Measurements from ENCODE around the gene EREG.

EREG gene

GRCh38 chr4:74420863-74421262, 55.9 kb downstream of the EREG start:
- no peak for DNase-seq (ENCODE audit: low read depth)
- no peak overlapping the region for H3K4me3 ChIP-seq (ENCODE audit: low read length)
- TF ChIP-seq CTCF (conservative IDR thresholded peaks at IDR 0.05; ENCODE audit: low read length): no peak

- H3K4me3 ChIP-seq (ENCODE audit: low read length): no peak overlapping the region
- TF ChIP-seq CTCF (conservative IDR thresholded peaks at IDR 0.05; ENCODE audit: low read length): no peak
- DNase-seq (ENCODE audit: low read depth): peak; percentile 24
Observed at GRCh38 chr4:74423104-74423503, 58.2 kb downstream of the EREG start.

DNA sequence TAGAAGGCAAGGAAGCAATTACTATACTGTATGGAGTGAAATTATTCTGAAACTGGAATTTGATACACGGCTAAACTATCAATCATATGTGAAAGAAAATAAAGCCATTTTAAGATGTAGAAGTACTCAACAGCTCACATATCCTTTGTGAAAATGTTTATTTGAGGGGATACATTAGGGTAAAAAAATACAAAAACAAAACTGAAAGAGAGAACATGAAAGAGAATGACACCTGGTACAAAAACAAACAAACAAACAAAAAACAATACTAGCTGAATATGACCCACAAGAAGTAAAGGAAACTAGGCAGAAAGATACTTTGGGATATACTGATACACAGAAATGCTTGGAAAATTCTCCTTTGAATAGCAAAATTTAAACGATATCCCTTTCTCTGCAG, 59.2 kb downstream of the EREG start:
- no peak for TF ChIP-seq CTCF (conservative IDR thresholded peaks at IDR 0.05; ENCODE audit: low read length)
- DNase-seq (ENCODE audit: low read depth): no peak
- H3K4me3 ChIP-seq (ENCODE audit: low read length): no peak overlapping the region

DNA sequence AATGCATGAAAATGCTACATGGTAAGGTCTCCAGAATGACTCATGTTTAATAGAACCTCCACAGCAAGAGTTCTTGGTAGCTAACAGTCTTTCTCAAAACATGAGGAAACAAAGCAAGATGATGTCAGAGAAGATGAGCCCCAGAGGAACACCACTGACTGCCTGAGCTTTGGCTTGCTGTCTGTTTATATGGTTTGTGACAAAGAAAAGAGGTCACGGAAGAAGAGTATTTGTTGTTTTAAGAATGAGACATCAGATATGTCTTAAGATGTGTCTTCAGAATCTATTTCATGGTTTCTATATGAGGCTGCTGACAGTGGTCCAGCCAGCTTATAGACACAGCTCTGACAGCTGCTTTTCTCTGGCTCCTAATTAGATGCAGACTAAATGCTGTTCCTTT, 61.2 kb downstream of the EREG start:
- peak; percentile 32 for DNase-seq (ENCODE audit: low read depth)
- no peak for TF ChIP-seq CTCF (conservative IDR thresholded peaks at IDR 0.05; ENCODE audit: low read length)
- no peak overlapping the region for H3K4me3 ChIP-seq (ENCODE audit: low read length)

- H3K4me3 ChIP-seq (ENCODE audit: low read length): no peak overlapping the region
- no peak for DNase-seq (ENCODE audit: low read depth)
- TF ChIP-seq CTCF (conservative IDR thresholded peaks at IDR 0.05; ENCODE audit: low read length): no peak
Observed at GRCh38 chr4:74428276-74428675, 63.3 kb downstream of the EREG start.

DNA sequence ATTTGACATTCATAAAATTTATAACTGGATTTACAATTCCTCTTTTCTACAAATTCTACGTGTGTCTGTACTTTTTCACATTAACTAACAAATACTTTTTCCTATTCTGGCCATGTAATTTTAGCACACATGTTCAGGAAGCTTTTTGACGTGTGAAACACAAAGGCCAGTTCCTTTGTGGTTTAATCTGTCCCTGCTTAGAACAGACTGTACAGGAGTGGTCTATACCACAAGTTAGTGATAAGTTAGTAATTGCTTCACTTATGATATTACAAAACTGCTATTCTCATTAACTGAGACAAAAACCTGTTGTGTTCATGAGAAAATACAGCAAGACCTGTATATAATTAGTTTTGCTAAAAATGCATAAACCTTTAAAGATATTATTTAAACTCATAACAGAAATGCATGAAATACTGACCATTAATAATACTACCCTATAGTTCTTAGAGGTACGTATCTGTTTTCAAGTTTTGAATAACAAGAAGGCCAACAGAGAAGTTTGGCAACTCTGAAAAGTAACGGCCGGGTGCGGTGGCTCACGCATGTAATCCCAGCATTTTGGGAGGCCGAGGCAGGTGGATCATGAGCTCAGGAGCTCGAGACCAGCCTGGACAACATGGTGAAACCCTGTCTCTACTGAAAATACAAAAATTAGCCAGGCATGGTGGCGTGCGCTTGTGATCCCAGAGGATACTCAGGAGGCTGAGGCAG, 66.3 kb downstream of the EREG start:
- no peak overlapping the region for H3K4me3 ChIP-seq (ENCODE audit: low read length)
- DNase-seq (ENCODE audit: low read depth): no peak
- TF ChIP-seq CTCF (conservative IDR thresholded peaks at IDR 0.05; ENCODE audit: low read length): no peak

DNA sequence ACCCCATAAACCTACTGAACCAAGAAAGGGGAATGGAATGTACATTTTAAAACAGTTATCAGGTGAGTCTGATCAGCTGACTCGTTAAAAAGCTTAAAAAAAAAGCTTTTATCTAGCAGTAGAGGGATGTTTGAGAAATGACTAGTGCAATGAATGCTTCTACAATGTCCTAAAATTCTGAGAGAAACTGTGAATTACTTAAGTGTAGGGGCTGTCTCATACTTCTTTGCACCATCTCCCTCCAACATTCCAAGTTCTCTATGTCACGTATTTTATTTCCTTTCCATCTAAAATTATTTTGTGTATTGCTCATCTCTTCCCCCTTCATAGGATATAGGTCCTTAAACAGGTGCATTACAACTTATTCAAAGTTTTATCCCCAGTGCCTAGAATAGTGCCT, 68.1 kb downstream of the EREG start:
- H3K4me3 ChIP-seq (ENCODE audit: low read length): no peak overlapping the region
- TF ChIP-seq CTCF (conservative IDR thresholded peaks at IDR 0.05; ENCODE audit: low read length): no peak
- no peak for DNase-seq (ENCODE audit: low read depth)
